MCF 10A (cell line): ENCODE measurements around the gene TRAF3IP3. TPM values are rescaled to one million over a fixed set of nuclear protein-coding genes. Genes with fewer than 3 reads are reported as not detected.
A peak's percentile ranks its signal among the peaks of the same experiment; 100 is the strongest.

Experiments
- BruUV-seq: library from RNA; stranded (reverse); fragments of 400-500 nt; replicated peaks from 2 replicates; lab custom pipeline; 2021; lab: Mats Ljungman, UMichigan
- CTCF ChIA-PET: fragments of 300-600 bp; sonication (Branson Sonifier 250); formaldehyde crosslinking; extraction: SDS; loops from one replicate; lab custom pipeline; 2021; ENCODE audit warnings: antibody characterized with exemption, inconsistent platforms; lab: Yijun Ruan, JAX
- POLR2A ChIA-PET: fragments of 300-600, 350-650 bp; sonication (Branson Sonifier 250); formaldehyde crosslinking; extraction: SDS; loops from one replicate; lab custom pipeline; 2020; ENCODE audit warnings: antibody characterized with exemption, inconsistent platforms; lab: Yijun Ruan, JAX
- DNase-seq: peaks from one replicate; pipeline ENCODE4 v3.0.0-alpha.2; 2018; ENCODE audit not compliant: unreplicated experiment
- H3K27ac Mint-ChIP-seq: one replicate; pipeline ENCODE4 v1.8.0; 2022; ENCODE audit warnings: mild to moderate bottlenecking, low read depth, mixed read lengths; ENCODE audit not compliant: unreplicated experiment
- H3K27me3 Mint-ChIP-seq: one replicate; pipeline ENCODE4 v1.8.0; 2022; ENCODE audit warnings: mixed read lengths; ENCODE audit not compliant: insufficient read depth, unreplicated experiment
- H3K36me3 Mint-ChIP-seq: one replicate; pipeline ENCODE4 v1.8.0; 2022; ENCODE audit warnings: mild to moderate bottlenecking, moderate library complexity, mixed read lengths; ENCODE audit not compliant: insufficient read depth, unreplicated experiment
- H3K4me1 Mint-ChIP-seq: one replicate; pipeline ENCODE4 v1.8.0; 2022; ENCODE audit warnings: mixed read lengths; ENCODE audit not compliant: insufficient read depth, unreplicated experiment
- H3K4me3 Mint-ChIP-seq: one replicate; pipeline ENCODE4 v1.8.0; 2022; ENCODE audit warnings: mild to moderate bottlenecking, moderate library complexity, mixed read lengths; ENCODE audit not compliant: unreplicated experiment
- H3K9me3 Mint-ChIP-seq: one replicate; pipeline ENCODE4 v1.8.0; 2022; ENCODE audit warnings: mixed read lengths; ENCODE audit not compliant: unreplicated experiment
- CTCF ChIP-seq: fragments of 200-600 bp; IDR thresholded peaks from one replicate; pipeline ENCODE4 v1.8.0; 2022; ENCODE audit warnings: antibody characterized with exemption, mild to moderate bottlenecking; ENCODE audit not compliant: unreplicated experiment
- intact Hi-C: fragments of 100-400 bp; cut with micrococcal nuclease; formaldehyde crosslinking; loops from 2 replicates; pipeline ENCODE4 v1.14.1; 2022
- total RNA-seq: library from RNA; stranded (reverse); gene quantifications from 2 replicates; pipeline ENCODE4 v1.2.3, GENCODE V29; 2022

Gene TRAF3IP3
- total RNA-seq, 1 experiment from 2014 or later, result not detected

GRCh38 chr1:209797978-209798639, 42.3 kb downstream of the TRAF3IP3 start:
- no peaks in the 10 kb centered on the region for H3K27me3 Mint-ChIP-seq
- no peaks in the 10 kb centered on the region for H3K9me3 Mint-ChIP-seq
- ChIA-PET CTCF (interaction anchor here (0.7 to 14.2 kb wide), 13 partner anchors 10 to 435 kb away, joined by 3 to 263 read pairs (median 5); partner anchors contain the start of genes SERTAD4 and UTP25), POLR2A (interaction anchor here (0.9 to 7.1 kb wide), 7 partner anchors 8 to 110 kb away, joined by 3 to 94 read pairs (median 7); partner anchors contain the start of genes C1orf74, IRF6 and UTP25)
- peaks cover 87% of the 10 kb centered on the region for H3K36me3 Mint-ChIP-seq
- intact Hi-C loops, result no loop called here
- TF ChIP-seq CTCF, result no peak
- H3K4me3 Mint-ChIP-seq, result peak overlapping the region; percentile 17
- DNase-seq, result peak; percentile 74
- no TSS peak for BruUV-seq
- peaks cover 28% of the 10 kb centered on the region for H3K4me1 Mint-ChIP-seq
- H3K27ac Mint-ChIP-seq, result no peak overlapping the region

- no TSS peak for BruUV-seq
- Mint-ChIP-seq H3K9me3 (no peaks in the 10 kb centered on the region), H3K36me3 (peaks cover 61% of the 10 kb centered on the region), H3K4me1 (peaks cover 53% of the 10 kb centered on the region), H3K27me3 (no peaks in the 10 kb centered on the region), H3K4me3 (no peak overlapping the region), H3K27ac (peak overlapping the region; percentile 3)
- intact Hi-C loops, result no loop called here
- TF ChIP-seq CTCF, result no peak
- no peak for DNase-seq
- ChIA-PET CTCF (interaction anchor here (0.5 to 14.2 kb wide), 17 partner anchors 8 to 1617 kb away, joined by 3 to 263 read pairs (median 5); partner anchors contain the start of genes C1orf74 and UTP25), POLR2A (interaction anchor here (1.1 to 7.1 kb wide), 11 partner anchors 7 to 373 kb away, joined by 3 to 94 read pairs (median 5); partner anchors contain the start of genes C1orf74 and UTP25)
Measured at GRCh38 chr1:209800984-209801834, 45.4 kb downstream of the TRAF3IP3 start.

GRCh38 chr1:209802117-209802779, 46.4 kb downstream of the TRAF3IP3 start:
- intact Hi-C loops, result no loop called here
- H3K27ac Mint-ChIP-seq, result peak overlapping the region; percentile 3
- H3K9me3 Mint-ChIP-seq, result no peaks in the 10 kb centered on the region
- CTCF ChIA-PET, result interaction anchor here (0.6 to 14.2 kb wide), 10 partner anchors 9 to 1618 kb away, joined by 3 to 263 read pairs (median 6); partner anchors contain the start of genes C1orf74 and UTP25
- POLR2A ChIA-PET, result interaction anchor here (0.7 to 7.1 kb wide), 14 partner anchors 9 to 374 kb away, joined by 3 to 94 read pairs (median 6); partner anchors contain the start of genes C1orf74 and UTP25
- H3K4me3 Mint-ChIP-seq, result peak overlapping the region; percentile 90
- peak; percentile 68 for DNase-seq
- BruUV-seq, result no TSS peak
- H3K4me1 Mint-ChIP-seq, result peaks cover 59% of the 10 kb centered on the region
- no peak for TF ChIP-seq CTCF
- H3K27me3 Mint-ChIP-seq, result no peaks in the 10 kb centered on the region
- peaks cover 51% of the 10 kb centered on the region for H3K36me3 Mint-ChIP-seq
